Erythroblast (primary cell): ENCODE measurements around the gene ZNF585A.

Experiments
- GATA1 ChIP-seq: IDR thresholded peaks from 2 replicates; pipeline ENCODE4 v1.6.1; 2011; ENCODE audit warnings: low read depth, mild to moderate bottlenecking, control low read depth, low read length, moderate library complexity
- POLR2A ChIP-seq: IDR thresholded peaks from 2 replicates; pipeline ENCODE4 v1.6.1; 2011; ENCODE audit warnings: mild to moderate bottlenecking, low read length

GRCh38 chr19:37148214-37148613 lies 24.3 kb downstream of the ZNF585A start:
- TF ChIP-seq POLR2A, result no peak
- TF ChIP-seq GATA1, result no peak
